PFSK-1 (cell line): ENCODE measurements around the gene OTUB2.

Experiments
- REST ChIP-seq, 2 experiments: IDR thresholded peaks; 2 replicates each; pipeline versions ENCODE4 v1.6.1 to v1.8.0; 2011 to 2012; ENCODE audit warnings: low read depth in 2 of 2, low read length in 2 of 2, control low read depth in 1 of 2, inconsistent platforms in 1 of 2, mild to moderate bottlenecking in 1 of 2, moderate library complexity in 1 of 2; ENCODE audit not compliant: insufficient read depth in 1 of 2
- TAF1 ChIP-seq: IDR thresholded peaks from 2 replicates; pipeline ENCODE4 v1.6.1; 2012; ENCODE audit warnings: low read length, control low read depth, borderline replicate concordance; ENCODE audit not compliant: insufficient read depth

DNA sequence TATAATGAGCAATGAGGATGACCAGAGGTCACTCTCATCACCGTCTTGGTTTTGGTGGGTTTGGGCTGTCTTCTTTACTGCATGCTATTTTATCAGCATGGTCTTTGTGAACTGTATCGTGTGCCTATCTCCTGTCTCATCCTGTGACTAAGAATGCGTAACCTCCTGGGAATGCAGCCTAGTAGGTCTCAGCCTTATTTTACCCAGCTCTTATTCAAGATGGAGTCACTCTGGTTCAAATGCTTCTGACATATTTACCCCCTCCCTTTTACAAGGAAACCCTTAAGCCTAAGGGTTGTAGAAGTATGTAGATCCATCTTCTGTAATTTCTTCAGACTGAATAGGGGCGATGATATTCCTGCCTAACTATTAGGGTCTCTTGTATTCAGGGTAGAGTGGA lies 63.3 kb downstream of the OTUB2 start:
- TF ChIP-seq REST (IDR thresholded peaks at IDR 0.05; ENCODE audit: insufficient read depth in 1 of 2, low read depth in 2 of 2, low read length in 2 of 2) (no peak), TAF1 (no peak)
